Right atrium auricular region (tissue), 2 donors: ENCODE results near the gene JMJD7. TPM values are rescaled to one million over a fixed set of nuclear protein-coding genes. Genes with fewer than 3 reads are reported as not detected.

Experiments used
- DNase-seq: peaks from one replicate; pipeline ENCODE4 v3.0.0-alpha.2; 2019; ENCODE audit warnings: low spot score
- H3K27ac ChIP-seq, 2 donors: fragments of 200-600 bp; sonication (generic); 1 replicate in 1 of 2; 2 replicates in 1 of 2; pipeline ENCODE4 v1.5.1; 2016 to 2019
- H3K27me3 ChIP-seq, 2 donors: fragments of 200-600 bp; sonication (generic); one replicate each; pipeline versions ENCODE4 v1.5.1 to v1.6.0; 2017 to 2019
- H3K36me3 ChIP-seq: fragments of 200-600 bp; sonication (generic); one replicate; pipeline ENCODE4 v1.5.1; 2016
- H3K4me1 ChIP-seq, 2 donors: fragments of 200-600 bp; sonication (generic); one replicate each; pipeline versions ENCODE4 v1.5.1 to v1.6.0; 2017 to 2019
- H3K4me3 ChIP-seq, 2 donors: fragments of 200-600 bp; sonication (generic); 1 replicate in 1 of 2; 2 replicates in 1 of 2; pipeline ENCODE4 v1.5.1; 2017 to 2019; ENCODE audit warnings: mild to moderate bottlenecking in 1 of 2, moderate library complexity in 1 of 2
- H3K9me3 ChIP-seq, 2 donors: fragments of 200-600 bp; sonication (generic); one replicate each; pipeline ENCODE4 v1.5.1; 2019
- total RNA-seq, 2 donors: library from RNA; depleted of rRNA; stranded (reverse); fragments of >200 nt; gene quantifications; one replicate each; pipeline ENCODE4 v1.1.0, GENCODE V29; 2016
- TF ChIP-seq, protein P1 (sequence below), 2 donors: fragments of 200-600 bp; sonication (generic); IDR thresholded peaks; one replicate each; pipeline ENCODE4 v1.5.1; 2019; ENCODE audit warnings: antibody characterized with exemption in 2 of 2

Gene JMJD7
- total RNA-seq, 2 donors from 2014 or later = 6.4 to 11.7 TPM

DNA sequence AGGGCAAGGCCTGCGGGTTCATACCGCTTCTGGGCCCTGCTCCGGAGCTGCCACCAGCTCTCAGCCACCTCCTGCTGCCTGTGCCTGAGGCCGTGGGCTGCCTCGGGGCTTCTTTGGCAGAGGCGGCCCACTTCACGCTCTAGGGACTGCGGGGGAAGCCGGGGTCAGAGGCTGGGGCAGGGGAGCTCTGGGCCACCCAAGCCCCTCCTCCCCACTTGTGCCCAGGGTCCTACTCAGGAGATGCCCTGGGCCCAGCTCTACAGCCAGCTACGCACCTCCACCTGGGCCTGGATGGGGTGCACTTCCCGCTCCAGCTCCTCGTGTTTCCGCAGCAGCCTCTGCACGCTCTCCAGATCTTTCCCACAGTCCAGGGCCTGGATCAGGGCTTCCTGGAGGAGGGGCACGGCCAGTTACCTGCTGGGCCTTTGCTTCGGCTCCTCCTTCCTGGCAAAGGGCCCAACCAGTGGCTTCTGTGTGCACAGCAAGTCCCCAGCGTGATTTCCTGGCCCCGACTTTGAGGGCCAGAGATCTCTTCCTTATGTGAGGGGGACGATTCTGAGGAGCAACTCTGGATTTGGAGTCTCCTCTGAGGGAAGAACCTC lies 34.7 kb downstream of the JMJD7 start:
- TF ChIP-seq, protein P1, sequence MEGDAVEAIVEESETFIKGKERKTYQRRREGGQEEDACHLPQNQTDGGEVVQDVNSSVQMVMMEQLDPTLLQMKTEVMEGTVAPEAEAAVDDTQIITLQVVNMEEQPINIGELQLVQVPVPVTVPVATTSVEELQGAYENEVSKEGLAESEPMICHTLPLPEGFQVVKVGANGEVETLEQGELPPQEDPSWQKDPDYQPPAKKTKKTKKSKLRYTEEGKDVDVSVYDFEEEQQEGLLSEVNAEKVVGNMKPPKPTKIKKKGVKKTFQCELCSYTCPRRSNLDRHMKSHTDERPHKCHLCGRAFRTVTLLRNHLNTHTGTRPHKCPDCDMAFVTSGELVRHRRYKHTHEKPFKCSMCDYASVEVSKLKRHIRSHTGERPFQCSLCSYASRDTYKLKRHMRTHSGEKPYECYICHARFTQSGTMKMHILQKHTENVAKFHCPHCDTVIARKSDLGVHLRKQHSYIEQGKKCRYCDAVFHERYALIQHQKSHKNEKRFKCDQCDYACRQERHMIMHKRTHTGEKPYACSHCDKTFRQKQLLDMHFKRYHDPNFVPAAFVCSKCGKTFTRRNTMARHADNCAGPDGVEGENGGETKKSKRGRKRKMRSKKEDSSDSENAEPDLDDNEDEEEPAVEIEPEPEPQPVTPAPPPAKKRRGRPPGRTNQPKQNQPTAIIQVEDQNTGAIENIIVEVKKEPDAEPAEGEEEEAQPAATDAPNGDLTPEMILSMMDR (IDR thresholded peaks at IDR 0.05) = no peak
- no peak for DNase-seq
- Histone ChIP-seq H3K36me3 (no peaks in the 10 kb centered on the region), H3K4me3 (no peak overlapping the region), H3K27me3 (no peaks in the 10 kb centered on the region), H3K4me1 (no peaks in the 10 kb centered on the region), H3K27ac (no peak overlapping the region), H3K9me3 (no peaks in the 10 kb centered on the region)

DNA sequence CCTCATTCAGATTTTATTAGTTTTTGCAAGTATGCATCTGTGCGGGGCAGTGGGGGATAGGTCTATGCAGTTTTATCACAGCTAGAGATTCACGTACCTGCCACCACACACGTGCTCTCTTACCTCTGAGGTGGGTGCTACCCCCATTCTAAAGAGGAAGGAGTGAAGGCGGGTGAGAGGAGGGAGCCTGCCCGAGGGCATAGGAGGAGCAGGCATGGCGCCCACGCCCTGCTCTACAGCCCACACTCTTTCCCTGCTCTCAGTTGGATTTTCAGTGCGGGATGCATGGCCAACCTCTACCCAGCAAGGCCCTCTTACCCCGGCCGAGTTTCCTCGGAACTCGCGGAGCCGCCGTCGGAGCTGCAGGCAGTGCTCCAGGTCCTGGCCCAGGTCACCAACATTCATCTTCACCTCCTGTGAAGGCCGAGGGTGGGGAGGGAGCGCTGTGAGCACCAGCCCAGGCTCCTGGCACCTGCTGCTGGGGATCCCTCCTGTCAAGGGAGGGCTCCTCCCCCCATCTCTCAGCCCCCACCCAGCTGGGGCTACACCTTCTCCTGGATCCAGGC lies 37.7 kb downstream of the JMJD7 start:
- no peak for DNase-seq
- TF ChIP-seq, protein P1 (IDR thresholded peaks at IDR 0.05) = no peak
- H3K27me3 ChIP-seq = no peaks in the 10 kb centered on the region

DNA sequence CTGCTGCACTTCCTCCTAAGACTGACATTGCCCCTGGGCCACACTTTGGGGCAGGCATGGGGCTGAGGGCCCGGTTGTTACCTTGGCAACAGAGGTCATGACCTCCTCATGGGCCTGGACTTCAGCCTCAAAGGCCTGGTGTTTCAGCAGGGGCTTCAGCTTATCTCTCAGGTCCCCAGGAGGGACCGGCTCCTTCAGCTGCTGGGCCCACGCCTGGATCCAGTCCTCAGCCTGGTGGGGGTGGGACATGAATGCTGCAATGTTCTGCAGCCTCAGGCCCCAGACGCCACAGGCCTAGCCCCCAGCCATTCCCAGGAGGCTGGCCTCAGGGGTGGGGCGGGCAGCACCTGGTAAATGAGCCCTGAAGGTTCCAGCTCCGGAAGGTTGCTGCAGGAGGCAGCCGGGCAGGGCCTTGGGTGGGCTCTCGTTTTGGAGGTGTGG lies 38.4 kb downstream of the JMJD7 start:
- no peaks in the 10 kb centered on the region for H3K36me3 ChIP-seq
- DNase-seq = no peak
- no peak overlapping the region for H3K4me3 ChIP-seq
- H3K4me1 ChIP-seq = no peaks in the 10 kb centered on the region
- no peaks in the 10 kb centered on the region for H3K27me3 ChIP-seq
- no peak overlapping the region for H3K27ac ChIP-seq
- TF ChIP-seq, protein P1 (IDR thresholded peaks at IDR 0.05) = no peak
- H3K9me3 ChIP-seq = no peaks in the 10 kb centered on the region

More for the DNA sequence above, 37.7 kb downstream of the JMJD7 start:
- H3K27ac ChIP-seq = no peak overlapping the region
- H3K4me1 ChIP-seq = no peaks in the 10 kb centered on the region
- H3K9me3 ChIP-seq = no peaks in the 10 kb centered on the region
- no peak overlapping the region for H3K4me3 ChIP-seq
- H3K36me3 ChIP-seq = no peaks in the 10 kb centered on the region

DNA sequence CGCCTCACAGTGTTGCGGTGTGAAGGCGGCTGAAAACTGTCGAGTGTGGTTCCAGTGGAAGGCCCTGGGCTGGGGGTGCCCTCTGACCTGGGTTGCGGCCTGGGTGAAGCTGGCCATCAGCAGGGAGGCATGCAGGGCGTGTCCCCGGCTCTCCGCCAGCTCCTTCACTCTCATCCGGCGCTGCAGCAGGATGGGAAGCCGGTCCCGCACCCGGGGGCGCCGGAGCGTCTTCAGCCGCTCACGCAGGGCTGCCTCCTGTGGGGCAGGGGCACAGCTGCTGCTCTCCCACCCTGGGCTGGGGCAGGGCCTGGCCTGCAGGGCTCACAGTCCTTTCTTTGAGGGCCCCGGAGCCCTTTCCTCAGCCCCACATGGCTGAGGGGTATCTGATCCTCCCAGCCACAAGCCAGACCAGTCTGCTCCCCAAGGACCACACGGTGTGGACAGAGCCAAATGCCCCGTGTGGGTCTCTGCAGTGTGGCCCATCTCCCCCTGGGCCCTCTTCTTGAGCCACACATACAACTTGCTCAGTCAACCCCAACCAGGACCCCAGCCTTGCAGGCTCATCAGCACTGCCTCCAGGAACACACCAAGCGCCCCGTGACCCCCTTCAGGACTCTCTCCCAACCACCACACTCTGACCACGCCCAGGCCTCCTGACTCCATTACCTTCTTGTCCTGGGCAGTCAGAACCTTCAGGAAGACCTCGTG lies 39.1 kb downstream of the JMJD7 start:
- TF ChIP-seq, protein P1 (IDR thresholded peaks at IDR 0.05) = no peak
- Histone ChIP-seq H3K27ac (no peak overlapping the region), H3K4me3 (no peak overlapping the region), H3K4me1 (no peaks in the 10 kb centered on the region), H3K36me3 (no peaks in the 10 kb centered on the region), H3K9me3 (no peaks in the 10 kb centered on the region), H3K27me3 (no peaks in the 10 kb centered on the region)
- DNase-seq = no peak

DNA sequence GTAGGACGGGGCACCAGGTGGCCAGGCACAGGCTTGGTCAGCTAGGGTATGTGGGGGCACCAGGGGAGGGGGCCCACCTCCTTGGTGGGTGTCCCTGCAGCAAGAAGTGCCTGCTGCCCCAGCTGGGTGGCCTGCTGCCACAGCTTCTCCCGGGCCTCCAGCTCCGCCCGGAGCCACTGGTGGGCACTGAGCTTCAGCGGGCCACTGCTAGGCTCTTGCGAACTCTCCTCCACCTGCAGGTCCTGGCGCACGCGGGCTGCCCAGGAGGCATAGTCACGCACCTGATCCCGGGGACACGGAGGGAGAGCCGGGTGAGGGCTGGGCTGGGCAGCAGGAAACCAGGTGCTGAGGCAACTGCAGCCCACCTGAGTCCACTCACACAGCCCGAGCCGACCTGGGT lies 40.4 kb downstream of the JMJD7 start:
- H3K27ac ChIP-seq = no peak overlapping the region
- H3K9me3 ChIP-seq = no peaks in the 10 kb centered on the region
- TF ChIP-seq, protein P1 (IDR thresholded peaks at IDR 0.05) = no peak
- no peaks in the 10 kb centered on the region for H3K4me1 ChIP-seq
- H3K4me3 ChIP-seq = no peak overlapping the region
- no peaks in the 10 kb centered on the region for H3K36me3 ChIP-seq
- no peaks in the 10 kb centered on the region for H3K27me3 ChIP-seq
- DNase-seq = no peak
